ENCODE measurements around the gene LRMDA.

LRMDA gene

GRCh38 chr10:76316234-76316633 is 884.8 kb downstream of the LRMDA start:
- TF ChIP-seq, protein P1, sequence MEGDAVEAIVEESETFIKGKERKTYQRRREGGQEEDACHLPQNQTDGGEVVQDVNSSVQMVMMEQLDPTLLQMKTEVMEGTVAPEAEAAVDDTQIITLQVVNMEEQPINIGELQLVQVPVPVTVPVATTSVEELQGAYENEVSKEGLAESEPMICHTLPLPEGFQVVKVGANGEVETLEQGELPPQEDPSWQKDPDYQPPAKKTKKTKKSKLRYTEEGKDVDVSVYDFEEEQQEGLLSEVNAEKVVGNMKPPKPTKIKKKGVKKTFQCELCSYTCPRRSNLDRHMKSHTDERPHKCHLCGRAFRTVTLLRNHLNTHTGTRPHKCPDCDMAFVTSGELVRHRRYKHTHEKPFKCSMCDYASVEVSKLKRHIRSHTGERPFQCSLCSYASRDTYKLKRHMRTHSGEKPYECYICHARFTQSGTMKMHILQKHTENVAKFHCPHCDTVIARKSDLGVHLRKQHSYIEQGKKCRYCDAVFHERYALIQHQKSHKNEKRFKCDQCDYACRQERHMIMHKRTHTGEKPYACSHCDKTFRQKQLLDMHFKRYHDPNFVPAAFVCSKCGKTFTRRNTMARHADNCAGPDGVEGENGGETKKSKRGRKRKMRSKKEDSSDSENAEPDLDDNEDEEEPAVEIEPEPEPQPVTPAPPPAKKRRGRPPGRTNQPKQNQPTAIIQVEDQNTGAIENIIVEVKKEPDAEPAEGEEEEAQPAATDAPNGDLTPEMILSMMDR (IDR thresholded peaks at IDR 0.05; ENCODE audit: low read depth, low read length, missing control alignments), result no peak
- H3K4me3 ChIP-seq (ENCODE audit: low read depth, low read length), result no peak overlapping the region
- no peak for DNase-seq (ENCODE audit: low read depth)

GRCh38 chr10:76317078-76317477 is 885.7 kb downstream of the LRMDA start:
- TF ChIP-seq, protein P1 (IDR thresholded peaks at IDR 0.05; ENCODE audit: low read depth, low read length, missing control alignments), result no peak
- no peak for DNase-seq (ENCODE audit: low read depth)
- no peak overlapping the region for H3K4me3 ChIP-seq (ENCODE audit: low read depth, low read length)

GRCh38 chr10:76318211-76318610 is 886.8 kb downstream of the LRMDA start:
- no peak overlapping the region for H3K4me3 ChIP-seq (ENCODE audit: low read depth, low read length)
- no peak for DNase-seq (ENCODE audit: low read depth)
- TF ChIP-seq, protein P1 (IDR thresholded peaks at IDR 0.05; ENCODE audit: low read depth, low read length, missing control alignments), result no peak

DNA sequence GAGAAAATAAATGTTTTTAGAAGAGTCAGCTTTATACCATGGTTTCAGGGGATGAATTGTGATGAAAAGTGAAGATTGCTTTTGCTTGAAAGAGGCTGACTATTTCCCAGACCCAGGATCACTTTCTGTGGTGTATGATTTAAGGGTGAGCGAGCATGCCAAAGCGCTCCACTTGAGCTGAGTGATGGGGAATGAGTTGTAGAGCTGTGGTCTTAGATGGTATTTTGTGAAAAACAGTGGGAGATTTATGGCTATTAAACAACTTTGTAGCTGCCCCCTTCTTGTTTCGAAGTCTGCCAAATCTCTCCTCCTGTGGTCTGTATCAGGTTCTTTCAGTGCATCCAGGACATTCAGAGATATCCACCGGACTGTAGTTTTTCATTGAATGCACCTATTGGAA is 888.2 kb downstream of the LRMDA start:
- H3K4me3 ChIP-seq (ENCODE audit: low read depth, low read length), result no peak overlapping the region
- DNase-seq (ENCODE audit: low read depth), result no peak
- TF ChIP-seq, protein P1 (IDR thresholded peaks at IDR 0.05; ENCODE audit: low read depth, low read length, missing control alignments), result no peak

DNA sequence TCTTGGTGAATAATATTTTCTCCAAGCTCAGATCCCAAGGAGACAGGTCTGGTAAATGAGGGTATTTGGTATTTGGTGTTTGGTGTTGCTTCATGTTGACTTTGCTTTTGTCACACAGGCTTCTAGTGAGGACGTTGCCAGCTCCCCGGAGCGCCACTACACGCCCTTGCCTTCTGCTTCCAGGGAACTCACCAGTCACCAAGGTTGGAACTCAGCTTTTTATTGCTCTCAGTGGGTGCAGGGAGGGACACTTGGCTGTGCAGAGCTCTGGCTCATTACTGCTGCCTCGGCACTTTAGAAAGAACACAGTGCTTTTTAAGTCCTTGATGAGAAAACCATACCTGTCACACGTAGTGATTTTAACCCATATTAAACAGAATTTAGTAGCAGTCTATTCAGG is 892.9 kb downstream of the LRMDA start:
- no peak overlapping the region for H3K4me3 ChIP-seq (ENCODE audit: low read depth, low read length)
- TF ChIP-seq, protein P1 (IDR thresholded peaks at IDR 0.05; ENCODE audit: low read depth, low read length, missing control alignments), result no peak
- no peak for DNase-seq (ENCODE audit: low read depth)

DNA sequence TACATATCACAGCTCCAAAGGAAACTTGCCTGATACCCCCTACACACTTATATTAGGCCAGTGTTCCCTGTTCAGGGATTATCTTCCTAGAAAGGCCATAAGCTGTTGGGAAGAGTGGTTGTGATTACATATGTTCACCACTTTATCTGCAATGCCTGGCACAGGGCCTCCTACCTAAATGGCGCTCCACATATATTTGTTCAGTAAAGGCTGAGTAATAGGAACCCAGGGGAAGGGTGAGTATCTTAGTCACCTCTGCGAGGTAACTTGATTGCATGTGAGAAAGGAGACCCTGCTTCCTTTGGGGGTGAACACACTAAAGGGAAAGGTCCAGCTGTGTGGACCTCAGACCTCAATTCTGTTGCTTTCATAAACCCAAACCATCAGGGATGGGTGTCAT is 896.0 kb downstream of the LRMDA start:
- H3K4me3 ChIP-seq (ENCODE audit: low read depth, low read length), result no peak overlapping the region
- TF ChIP-seq, protein P1 (IDR thresholded peaks at IDR 0.05; ENCODE audit: low read depth, low read length, missing control alignments), result no peak
- DNase-seq (ENCODE audit: low read depth), result no peak

- TF ChIP-seq, protein P1 (IDR thresholded peaks at IDR 0.05; ENCODE audit: low read depth, low read length, missing control alignments), result no peak
- no peak for DNase-seq (ENCODE audit: low read depth)
- H3K4me3 ChIP-seq (ENCODE audit: low read depth, low read length), result no peak overlapping the region
Measured at GRCh38 chr10:76328348-76328747, 896.9 kb downstream of the LRMDA start.
